Activated CD4-positive, alpha-beta T cell treated with anti-CD3 and anti-CD28 coated beads, Interleukin-2, amount 50 U/mL, for 16 hours (primary cell): ENCODE results near the gene DDN.

Source experiments
- DNase-seq: peaks from one replicate; pipeline ENCODE4 v3.0.0-alpha.2; 2020

Gene DDN

GRCh38 chr12:49030714-49031572 lies 31.8 kb upstream of the DDN start:
- DNase-seq, result no peak

- DNase-seq, result no peak
Measured at GRCh38 chr12:49030119-49030518, 30.9 kb upstream of the DDN start.

GRCh38 chr12:49028666-49029275 lies 29.6 kb upstream of the DDN start:
- no peak for DNase-seq

GRCh38 chr12:49027846-49028555 lies 28.8 kb upstream of the DDN start:
- no peak for DNase-seq

GRCh38 chr12:49026678-49027480 lies 27.7 kb upstream of the DDN start:
- DNase-seq, result no peak

GRCh38 chr12:49026101-49026500 lies 26.9 kb upstream of the DDN start:
- no peak for DNase-seq

GRCh38 chr12:49025463-49025862 lies 26.3 kb upstream of the DDN start:
- no peak for DNase-seq

GRCh38 chr12:49024543-49024942 lies 25.4 kb upstream of the DDN start:
- no peak for DNase-seq

- no peak for DNase-seq
Measured at GRCh38 chr12:49023812-49024211, 24.6 kb upstream of the DDN start.

GRCh38 chr12:49022558-49023178 lies 23.5 kb upstream of the DDN start:
- no peak for DNase-seq

- no peak for DNase-seq
Measured at GRCh38 chr12:49021292-49021915, 22.2 kb upstream of the DDN start.

GRCh38 chr12:49020441-49020840 lies 21.3 kb upstream of the DDN start:
- no peak for DNase-seq

GRCh38 chr12:49019443-49020324 lies 20.5 kb upstream of the DDN start:
- peak; percentile 51 for DNase-seq

- DNase-seq, result no peak
Measured at GRCh38 chr12:49019120-49019430, 19.9 kb upstream of the DDN start.

GRCh38 chr12:49018261-49019119 lies 19.3 kb upstream of the DDN start, which contains the start of gene PRKAG1:
Gene PRKAG1 (minus strand): TSS chr12:49018776. CDS start chr12:49018740, 36 bp downstream.
- peak; percentile 97 for DNase-seq

- DNase-seq, result peak; percentile 54
Measured at GRCh38 chr12:49017891-49018260, 18.7 kb upstream of the DDN start.

GRCh38 chr12:49015196-49015595 lies 16.0 kb upstream of the DDN start:
- DNase-seq, result no peak

- DNase-seq, result no peak
Measured at GRCh38 chr12:49014547-49014946, 15.4 kb upstream of the DDN start.

GRCh38 chr12:49013428-49013827 lies 14.3 kb upstream of the DDN start:
- no peak for DNase-seq

GRCh38 chr12:49012739-49013138 lies 13.6 kb upstream of the DDN start:
- no peak for DNase-seq
